H1 (cell line): Measurements from ENCODE around the gene ASF1B. TPM values are rescaled to one million over a fixed set of nuclear protein-coding genes. Genes with fewer than 3 reads are reported as not detected.
A peak's percentile ranks its signal among the peaks of the same experiment; 100 is the strongest.

Experiments used
- CTCF ChIA-PET: fragments of 300-600 bp; sonication (Branson Sonifier 250); formaldehyde crosslinking; loops from one replicate; lab custom pipeline; 2021; ENCODE audit not compliant: partially characterized antibody; lab: Charles Lee
- POLR2A ChIA-PET: fragments of 300-600 bp; sonication (Branson Sonifier 250); formaldehyde crosslinking; loops from one replicate; lab custom pipeline; 2021; ENCODE audit warnings: inconsistent platforms; ENCODE audit not compliant: partially characterized antibody; lab: Charles Lee
- DNase-seq, 2 experiments: peaks; one replicate each; pipeline versions ENCODE4 v3.0.0 to v3.0.0-alpha.2; 2010 to 2022; ENCODE audit warnings: low spot score in 2 of 2, low read depth in 1 of 2, mixed read lengths in 1 of 2
- FAIRE-seq: peaks from 2 replicates; lab custom pipeline; 2011; peaks lifted over from hg19 to GRCh38; lab: Jason Lieb, UNC
- H2AFZ ChIP-seq: 2 replicates; pipeline ENCODE4 v1.8.1; 2012; ENCODE audit warnings: low read length, inconsistent platforms
- H2AK5ac ChIP-seq: 2 replicates; pipeline ENCODE4 v1.6.1; 2013; ENCODE audit warnings: low read depth, low read length
- H2BK120ac ChIP-seq: replicated peaks from 2 replicates; pipeline ENCODE3; 2013; ENCODE audit warnings: low read depth, low read length, inconsistent platforms
- H2BK12ac ChIP-seq: 2 replicates; pipeline ENCODE4 v1.6.1; 2013; ENCODE audit warnings: low read depth, low read length
- H2BK15ac ChIP-seq: 2 replicates; pipeline ENCODE4 v1.6.1; 2013; ENCODE audit warnings: low read length
- H2BK20ac ChIP-seq: 2 replicates; pipeline ENCODE4 v1.6.1; 2013; ENCODE audit warnings: low read length
- H2BK5ac ChIP-seq: 2 replicates; pipeline ENCODE4 v1.6.1; 2013; ENCODE audit warnings: low read depth, low read length
- H3K14ac ChIP-seq: 2 replicates; pipeline ENCODE4 v1.6.1; 2013; ENCODE audit warnings: inconsistent platforms; ENCODE audit not compliant: insufficient read length
- H3K18ac ChIP-seq: 2 replicates; pipeline ENCODE4 v1.6.1; 2013; ENCODE audit warnings: low read length; ENCODE audit errors: extremely low read depth
- H3K23ac ChIP-seq: 2 replicates; pipeline ENCODE4 v1.6.1; 2013; ENCODE audit warnings: inconsistent platforms; ENCODE audit not compliant: insufficient read length
- H3K23me2 ChIP-seq: 2 replicates; pipeline ENCODE4 v1.6.1; 2013; ENCODE audit warnings: low read depth, low read length
- H3K27ac ChIP-seq: 2 replicates; pipeline ENCODE4 v1.6.1; 2011; ENCODE audit warnings: low read depth, low read length, inconsistent platforms
- H3K27me3 ChIP-seq, 4 experiments: replicated peaks in 1 of 4; 1 replicate in 1 of 4; 2 replicates in 3 of 4; pipeline versions ENCODE4 v1.6.1 to v1.8.1; 2011 to 2013; ENCODE audit warnings: low read length in 3 of 4, mild to moderate bottlenecking in 3 of 4, inconsistent platforms in 2 of 4, mixed read lengths in 2 of 4, moderate library complexity in 1 of 4; ENCODE audit not compliant: control insufficient read depth in 3 of 4, insufficient read depth in 3 of 4; ENCODE audit errors: extremely low read depth in 1 of 4
- H3K36me3 ChIP-seq, 4 experiments: 2 replicates each; pipeline versions ENCODE4 v1.6.1 to v1.8.1; 2011 to 2013; ENCODE audit warnings: mild to moderate bottlenecking in 4 of 4, low read length in 3 of 4, moderate library complexity in 2 of 4, control low read depth in 1 of 4, inconsistent platforms in 1 of 4; ENCODE audit not compliant: insufficient read depth in 4 of 4, control insufficient read depth in 2 of 4
- H3K4ac ChIP-seq: replicated peaks from 2 replicates; pipeline ENCODE3; 2013; ENCODE audit warnings: low read length, low read depth, mixed read lengths, inconsistent platforms; ENCODE audit not compliant: insufficient read length
- H3K4me1 ChIP-seq, 4 experiments: replicated peaks in 1 of 4; 1 replicate in 1 of 4; 2 replicates in 3 of 4; pipeline versions ENCODE4 v1.6.1 to v1.8.1; 2011 to 2013; ENCODE audit warnings: low read length in 3 of 4, inconsistent platforms in 2 of 4, mixed read lengths in 1 of 4; ENCODE audit not compliant: insufficient read depth in 4 of 4, control insufficient read depth in 3 of 4
- H3K4me2 ChIP-seq, 2 experiments: 2 replicates each; pipeline versions ENCODE4 v1.6.1 to v1.8.1; 2011 to 2013; ENCODE audit warnings: low read depth in 2 of 2, low read length in 2 of 2, control low read depth in 1 of 2, inconsistent platforms in 1 of 2, mild to moderate bottlenecking in 1 of 2; ENCODE audit not compliant: insufficient read depth in 1 of 2
- H3K4me3 ChIP-seq, 4 experiments: fragments of 200-600, 300-600 bp in 1 of 4; sonication (generic), shearing (Covaris generic), sonication (Bioruptor Twin) in 1 of 4; 2 replicates each; pipeline versions ENCODE4 v1.5.1 to v1.8.1; 2011 to 2016; ENCODE audit warnings: low read length in 4 of 4, low read depth in 3 of 4, control low read depth in 2 of 4, inconsistent platforms in 2 of 4, mild to moderate bottlenecking in 2 of 4, mixed read lengths in 1 of 4, moderate library complexity in 1 of 4; ENCODE audit not compliant: insufficient read depth in 2 of 4; ENCODE audit errors: extremely low read depth in 1 of 4
- H3K56ac ChIP-seq: replicated peaks from 2 replicates; pipeline ENCODE3; 2013; ENCODE audit warnings: low read depth, mild to moderate bottlenecking, mixed read lengths, low read length, inconsistent platforms; ENCODE audit not compliant: insufficient read length
- H3K79me1 ChIP-seq: 2 replicates; pipeline ENCODE4 v1.6.1; 2013; ENCODE audit warnings: low read depth, low read length, control low read depth
- H3K79me2 ChIP-seq, 2 experiments: 2 replicates each; pipeline versions ENCODE4 v1.6.1 to v1.8.1; 2012 to 2013; ENCODE audit warnings: low read length in 2 of 2, mild to moderate bottlenecking in 2 of 2, inconsistent platforms in 1 of 2; ENCODE audit not compliant: insufficient read depth in 2 of 2, control insufficient read depth in 1 of 2
- H3K9ac ChIP-seq, 4 experiments: replicated peaks in 1 of 4; 1 replicate in 1 of 4; 2 replicates in 3 of 4; pipeline versions ENCODE4 v1.6.1 to v1.8.1; 2011 to 2013; ENCODE audit warnings: low read depth in 3 of 4, low read length in 3 of 4, control low read depth in 2 of 4, mild to moderate bottlenecking in 2 of 4, moderate library complexity in 2 of 4, inconsistent platforms in 1 of 4; ENCODE audit errors: extremely low read depth in 1 of 4
- H3K9me3 ChIP-seq, 2 experiments: 2 replicates each; pipeline versions ENCODE4 v1.6.1 to v1.8.1; 2012 to 2013; ENCODE audit warnings: mild to moderate bottlenecking in 2 of 2, moderate library complexity in 2 of 2, control low read depth in 1 of 2, inconsistent platforms in 1 of 2, low read depth in 1 of 2, low read length in 1 of 2, mixed read lengths in 1 of 2; ENCODE audit not compliant: insufficient read depth in 2 of 2
- H4K20me1 ChIP-seq, 2 experiments: replicated peaks in 1 of 2; 2 replicates each; pipeline versions ENCODE3 to v1.8.1; 2011 to 2013; ENCODE audit warnings: inconsistent platforms in 2 of 2, low read length in 2 of 2, mild to moderate bottlenecking in 1 of 2; ENCODE audit not compliant: insufficient read depth in 2 of 2, control insufficient read depth in 1 of 2
- H4K5ac ChIP-seq: 2 replicates; pipeline ENCODE4 v1.6.1; 2013; ENCODE audit warnings: low read length, low read depth, mixed read lengths, inconsistent platforms; ENCODE audit not compliant: insufficient read length
- H4K8ac ChIP-seq: 2 replicates; pipeline ENCODE4 v1.8.0; 2013; ENCODE audit warnings: mild to moderate bottlenecking, moderate library complexity, low read length, inconsistent platforms; ENCODE audit not compliant: insufficient read depth; ENCODE audit errors: extremely low read depth
- H4K91ac ChIP-seq: replicated peaks from 2 replicates; pipeline ENCODE3; 2013; ENCODE audit warnings: low read length, mixed read lengths, inconsistent platforms; ENCODE audit not compliant: insufficient read length
- BACH1 ChIP-seq: IDR thresholded peaks from 2 replicates; pipeline ENCODE4 v1.6.1; 2012; ENCODE audit warnings: low read length, improper control_type of control experiment
- CHD1 ChIP-seq: IDR thresholded peaks from 2 replicates; pipeline ENCODE4 v1.6.1; 2012; ENCODE audit warnings: low read depth, low read length, improper control_type of control experiment
- E2F6 ChIP-seq: IDR thresholded peaks from 2 replicates; pipeline ENCODE4 v1.6.1; 2012; ENCODE audit warnings: inconsistent platforms
- JUN ChIP-seq: IDR thresholded peaks from 2 replicates; pipeline ENCODE4 v1.6.1; 2011; ENCODE audit warnings: low read depth, mild to moderate bottlenecking, improper control_type of control experiment, low read length
- KDM5A ChIP-seq: fragments of 200-600 bp; IDR thresholded peaks from 2 replicates; pipeline ENCODE4 v1.7.1; 2012; ENCODE audit warnings: mild to moderate bottlenecking, low read length, inconsistent platforms, mixed read lengths
- NANOG ChIP-seq: IDR thresholded peaks from 2 replicates; pipeline ENCODE4 v1.6.1; 2011; ENCODE audit warnings: low read length, low read depth, mild to moderate bottlenecking, inconsistent platforms; ENCODE audit not compliant: insufficient read depth, poor library complexity, severe bottlenecking
- RFX5 ChIP-seq: IDR thresholded peaks from 2 replicates; pipeline ENCODE4 v1.6.1; 2011; ENCODE audit warnings: low read depth, low read length, improper control_type of control experiment, borderline replicate concordance
- WGBS, 2 experiments: shearing (Covaris generic) in 1 of 2; methylation state at CpG; one replicate each; pipeline versions ENCODE4 v1.1.6 to v1.1.7; 2013 to 2015; ENCODE audit warnings: low lambda C conversion rate in 2 of 2, mixed read lengths in 2 of 2, inconsistent platforms in 1 of 2, low coverage in 1 of 2, missing lambda C conversion rate in 1 of 2; ENCODE audit not compliant: insufficient replicate concordance in 2 of 2, insufficient coverage in 1 of 2, insufficient read length in 1 of 2; ENCODE audit errors: extremely low coverage in 1 of 2, missing lambda C conversion rate in 1 of 2; 5-methylcytosine and 5-hydroxymethylcytosine counted together
- long read RNA-seq, 2 experiments: library from RNA in 1 of 2; library from capped mRNA in 1 of 2; stranded (forward); transcript quantifications; one replicate each; pipeline ENCODE4 v2.0.0, GENCODE V29; 2021; ENCODE audit warnings: inconsistent platforms in 1 of 2
- polyA minus RNA-seq, 3 experiments: library from RNA; depleted of rRNA, polyadenylated mRNA; stranded (reverse); fragments of >200 nt; gene quantifications; 1 replicate in 2 of 3; 2 replicates in 1 of 3; pipeline ENCODE4 v1.2.3, GENCODE V29; 2011
- polyA plus RNA-seq, 7 experiments: library from polyadenylated mRNA; depleted of rRNA in 3 of 7; stranded (reverse) in 5 of 7; unstranded in 2 of 7; fragments of >200 nt in 5 of 7; fragments of 200-250 nt in 2 of 7; gene quantifications; 1 replicate in 5 of 7; 2 replicates in 1 of 7; 4 replicates in 1 of 7; pipeline versions ENCODE4 v1.2.1 to v1.2.3, GENCODE V29; 2011 to 2013; ENCODE audit warnings: missing spikeins in 2 of 7, mixed read lengths in 2 of 7
- total RNA-seq: library from RNA; stranded (reverse); fragmentation: NEBNext Ultra II Directional; extraction: Animal tissue kit (Norgen Biotek cat#: 25700); gene quantifications from 2 replicates; pipeline ENCODE4 v1.2.1, GENCODE V29; 2021

The ASF1B gene
- 32.1 and 32.6 TPM in 2 replicates for total RNA-seq
- 59.2 and 65.6 TPM in 2 replicates for polyA plus RNA-seq (2011; rRNA removed)
- 45.0 TPM for polyA plus RNA-seq (2011; cell fraction: cytosol; rRNA removed)
- 33.6 TPM for polyA plus RNA-seq (2011; cell fraction: nucleus; rRNA removed)
- polyA plus RNA-seq (2012, experiment 1 of 2), result 33.3 to 48.9 TPM (median 45.3 TPM) in 4 replicates
- polyA plus RNA-seq (2012, experiment 2 of 2), result 45.9 TPM
- 29.3 TPM for polyA plus RNA-seq (2013, experiment 1 of 2)
- polyA plus RNA-seq (2013, experiment 2 of 2), result 29.3 TPM
- 23.3 and 32.6 TPM in 2 replicates for polyA minus RNA-seq (2011; rRNA and poly(A)+ RNA removed)
- 35.4 TPM for polyA minus RNA-seq (2011; cell fraction: cytosol; rRNA and poly(A)+ RNA removed)
- polyA minus RNA-seq (2011; cell fraction: nucleus; rRNA and poly(A)+ RNA removed), result 25.0 TPM
- long read RNA-seq, experiment 1, transcript ASF1B-201 (4 exons, 2,059 nt), result major isoform, 28 of 45 reads
- long read RNA-seq, experiment 1, partial matches to known transcripts, result 3 of 45 reads
- long read RNA-seq, experiment 1, other reads (novel, unspliced or antisense), result 14 of 45 reads
- long read RNA-seq, experiment 2, partial matches to known transcripts, result 1 of 3 reads
- long read RNA-seq, experiment 2, other reads (novel, unspliced or antisense), result 1 of 3 reads

- H3K4me1 ChIP-seq, result peaks cover 2 to 11% (median 5%) of the 10 kb centered on the region in 4 experiments
- peak within 1 kb of the TSS; percentile 95; the same call in 1 of the 2 replicates for H2BK15ac ChIP-seq
- H3K4ac ChIP-seq, result peak within 1 kb of the TSS; percentile 98
- no peak within 1 kb of the TSS for H2BK20ac ChIP-seq
- WGBS, 2 experiments, result 2% methylated on average over 66 of the region's 78 CpGs; no CpG with 5 or more reads in 1 of the 2 experiments
- peak within 1 kb of the TSS; percentile 86 for H3K56ac ChIP-seq
- H4K20me1 ChIP-seq, result peaks cover 0 to 9% of the 10 kb centered on the region in 2 experiments
- 0 out of 2 replicates have a peak within 1 kb of the TSS, but pooled peaks have one; percentile 27 for H2BK12ac ChIP-seq
- H2AFZ ChIP-seq, result no peak within 1 kb of the TSS; the same call in 1 of the 2 replicates
- H3K18ac ChIP-seq, result peak within 1 kb of the TSS; percentile 99
- H3K9ac ChIP-seq, result peak within 1 kb of the TSS; percentile 74 to 85 (median 80)
- H3K27me3 ChIP-seq, result no peaks in the 10 kb centered on the region
- no peaks in the 10 kb centered on the region for H3K9me3 ChIP-seq
- no peaks in the 10 kb centered on the region; a peak in 1 of 8 replicates for H3K36me3 ChIP-seq
- H4K5ac ChIP-seq, result peak within 1 kb of the TSS; percentile 87
- H2BK120ac ChIP-seq, result no peak within 1 kb of the TSS
- DNase-seq (peak; percentile 96 to 97), FAIRE-seq (no peak)
- H2AK5ac ChIP-seq, result no peak within 1 kb of the TSS
- peak within 1 kb of the TSS; percentile 78 for H3K27ac ChIP-seq
- no peak within 1 kb of the TSS for H3K14ac ChIP-seq
- ChIA-PET POLR2A (interaction anchor here (0.6 to 5.8 kb wide), 30 partner anchors 9 to 336 kb away, joined by 3 to 109 read pairs (median 4); partner anchors contain the start of genes C19orf67, MISP3, PKN1 and PRKACA), CTCF (interaction anchor here (0.6 to 7.9 kb wide), 29 partner anchors 10 to 329 kb away, joined by 3 to 40 read pairs (median 4); partner anchors contain the start of gene PKN1)
- peak within 1 kb of the TSS; percentile 85 for H4K91ac ChIP-seq
- H4K8ac ChIP-seq, result peak within 1 kb of the TSS; percentile 95
- peaks cover 2% of the 10 kb centered on the region; the same call in 1 of the 2 replicates for H3K79me1 ChIP-seq
- peaks cover 4% of the 10 kb centered on the region; the same call in 1 of the 2 replicates for H3K23me2 ChIP-seq
- H2BK5ac ChIP-seq, result peak within 1 kb of the TSS; percentile 88
- H3K23ac ChIP-seq, result peak within 1 kb of the TSS; percentile 9
- H3K4me2 ChIP-seq, result peak within 1 kb of the TSS; percentile 54 to 82
- H3K4me3 ChIP-seq, result peak within 1 kb of the TSS; percentile 75 to 86 (median 80)
- peaks cover 0 to 8% of the 10 kb centered on the region in 2 experiments; a peak in 2 of 4 replicates for H3K79me2 ChIP-seq
- no peak for TF ChIP-seq RFX5
- no peak for TF ChIP-seq BACH1
- peak; percentile 98 for TF ChIP-seq E2F6
- TF ChIP-seq CHD1, result no peak
- no peak for TF ChIP-seq JUN
- no peak for TF ChIP-seq KDM5A
- TF ChIP-seq NANOG, result no peak
Observed at GRCh38 chr19:14136509-14137281, at the start of gene ASF1B. Gene ASF1B, minus strand, starts transcription at chr19:14136589. Its CDS starts 133 bp downstream, at chr19:14136456.
